NCI-H2227 (cell line): ENCODE data around the gene SNX21.
A peak's percentile ranks its signal among the peaks of the same experiment; 100 is the strongest.
"Not testable (repeated sequence)": the region's sequence is repeated elsewhere in the genome, so short reads cannot be mapped to it uniquely, and the experiment has no call there.

ENCODE experiments used
- DNase-seq: peaks from one replicate; lab custom pipeline; 2025; ENCODE audit not compliant: unreplicated experiment; lab: John Stamatoyannopoulos, UW

Gene SNX21

DNA sequence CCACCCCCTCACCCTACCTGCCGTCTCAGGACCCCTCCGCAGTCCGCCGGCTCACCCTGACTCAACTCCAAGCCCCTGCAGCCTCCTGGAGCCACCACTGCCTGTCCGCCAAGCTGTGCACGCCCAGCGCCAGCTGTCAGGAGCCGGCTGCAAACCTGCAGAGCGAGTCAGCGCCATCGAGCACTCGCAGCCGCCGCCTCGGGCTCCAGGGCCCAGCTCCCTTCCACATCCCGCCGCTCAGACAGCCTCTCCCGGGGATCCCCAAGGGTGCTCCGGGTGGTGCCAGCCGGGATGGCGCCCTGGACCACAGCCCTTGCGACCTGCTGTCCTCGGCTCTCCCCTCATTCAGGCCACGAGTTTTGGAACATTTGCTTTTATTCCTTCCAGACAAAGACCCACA lies 10.7 kb upstream of the SNX21 start:
- peak; percentile 52 for DNase-seq

DNA sequence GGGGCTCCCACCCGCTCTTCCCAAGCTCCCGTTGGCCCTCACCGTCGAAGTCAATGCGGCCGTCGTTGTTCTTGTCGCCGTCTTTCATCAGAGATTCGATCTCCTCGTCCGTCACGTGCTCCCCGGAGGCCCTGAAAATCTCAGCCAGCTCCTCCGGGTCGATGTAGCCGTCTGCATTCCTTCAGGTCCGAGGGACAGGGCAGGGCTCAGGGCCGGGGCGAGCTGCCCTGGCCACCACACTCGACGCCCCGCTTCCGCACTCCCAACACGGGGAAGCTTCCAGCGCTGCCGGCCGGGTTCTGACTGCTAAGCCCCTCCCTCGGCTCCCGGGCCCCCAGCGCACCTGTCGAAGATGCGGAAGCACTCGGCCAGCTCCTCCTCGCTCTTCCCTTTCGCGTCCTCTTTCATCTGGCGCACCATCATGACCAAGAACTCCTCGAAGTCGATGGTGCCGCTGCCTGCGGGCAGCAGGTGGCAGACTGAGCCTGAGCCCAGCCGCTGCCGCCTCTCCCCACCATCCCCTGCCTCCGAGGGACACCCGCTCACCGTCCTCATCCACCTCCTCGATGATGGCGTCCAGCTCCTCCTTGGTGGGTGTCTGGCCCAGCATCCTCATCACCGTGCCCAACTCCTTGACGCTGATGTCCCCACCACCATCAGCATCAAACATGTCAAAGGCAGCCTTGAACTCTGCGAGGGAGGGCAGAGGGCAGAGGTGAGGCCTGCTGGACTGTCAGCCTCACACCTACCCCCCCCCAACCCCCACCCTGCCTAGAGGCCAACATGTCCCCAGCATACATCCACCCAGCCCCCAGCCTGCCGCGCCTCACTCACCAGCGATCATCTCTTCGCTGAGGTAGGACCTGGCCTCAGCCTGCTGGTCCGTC lies 9.4 kb upstream of the SNX21 start:
- no peak for DNase-seq

- peak; percentile 29 for DNase-seq
Observed at GRCh38 chr20:45826381-45827019, 7.1 kb upstream of the SNX21 start.

GRCh38 chr20:45827030-45827652 lies 6.5 kb upstream of the SNX21 start, which contains the start of gene TNNC2:
Gene TNNC2 (minus strand): TSS chr20:45827312. CDS start chr20:45827248, 64 bp downstream.
- no peak for DNase-seq

- DNase-seq, result no peak
Observed at GRCh38 chr20:45827712-45828111, 5.9 kb upstream of the SNX21 start.

DNA sequence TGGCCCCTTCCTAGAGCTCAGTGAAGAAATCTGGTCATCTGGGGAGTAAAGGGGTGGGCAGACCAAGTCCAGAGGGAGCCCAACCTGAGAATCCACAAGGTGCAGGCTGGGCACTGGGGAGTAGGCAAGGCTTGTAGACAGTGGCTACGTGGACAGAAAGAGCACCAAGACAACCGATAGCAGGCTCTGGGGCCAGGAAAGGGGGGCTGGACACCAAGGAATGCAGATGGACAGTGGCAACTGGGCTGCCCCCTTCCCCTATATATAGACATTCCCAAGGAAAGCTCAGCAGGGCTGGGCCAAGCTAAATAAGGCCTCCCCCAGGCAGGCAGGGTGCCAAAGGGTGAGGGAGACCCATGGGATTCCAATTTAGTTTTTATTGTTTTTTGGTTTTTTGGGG lies 5.0 kb upstream of the SNX21 start:
- no peak for DNase-seq

GRCh38 chr20:45829673-45830106 lies 3.9 kb upstream of the SNX21 start:
- DNase-seq, result not testable (repeated sequence)

DNA sequence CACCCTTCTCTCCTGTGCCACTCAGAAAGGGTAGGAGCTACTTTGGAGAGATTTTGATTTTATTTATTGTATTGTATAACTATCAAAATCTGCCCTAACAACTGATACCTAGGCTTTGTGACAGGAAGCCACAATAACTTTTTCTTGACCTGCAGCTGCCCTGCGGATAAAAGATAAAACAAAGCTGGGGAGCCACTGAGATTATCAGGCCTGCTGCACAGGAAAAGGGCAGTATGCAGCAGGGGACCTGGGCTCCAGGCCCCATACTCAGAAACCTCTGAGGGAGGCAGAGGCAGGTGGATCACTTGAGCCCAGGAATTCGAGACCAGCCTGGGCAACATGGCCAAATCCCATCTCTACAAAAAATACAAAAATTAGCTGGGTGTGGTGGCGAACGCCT lies 980 bp upstream of the SNX21 start:
- DNase-seq, result no peak

- peak; percentile 80 for DNase-seq
Observed at GRCh38 chr20:45833883-45834796, 541 bp downstream of the SNX21 start.

GRCh38 chr20:45834797-45835161 lies 1.2 kb downstream of the SNX21 start:
- no peak for DNase-seq

DNA sequence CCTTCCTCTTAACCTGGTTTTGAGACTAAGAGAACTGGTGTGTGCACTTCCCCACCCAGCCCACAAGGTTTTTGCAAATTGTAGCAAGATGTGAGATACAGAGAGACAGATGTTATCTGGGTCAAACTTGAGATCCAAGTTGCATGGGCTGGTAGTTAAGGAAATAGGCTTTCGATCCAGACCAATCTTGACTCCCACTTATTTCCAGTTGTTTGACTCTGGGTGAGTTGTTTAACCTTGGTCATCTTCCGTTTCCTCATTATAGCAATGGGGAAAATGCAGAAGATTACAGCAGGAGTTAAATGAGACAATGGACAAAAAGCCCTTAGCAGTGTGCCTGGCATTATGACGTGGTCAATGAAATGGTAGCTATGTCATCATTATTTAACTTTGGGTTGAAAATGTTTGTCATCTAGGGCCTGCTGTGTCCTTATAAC lies 1.7 kb downstream of the SNX21 start:
- no peak for DNase-seq

DNA sequence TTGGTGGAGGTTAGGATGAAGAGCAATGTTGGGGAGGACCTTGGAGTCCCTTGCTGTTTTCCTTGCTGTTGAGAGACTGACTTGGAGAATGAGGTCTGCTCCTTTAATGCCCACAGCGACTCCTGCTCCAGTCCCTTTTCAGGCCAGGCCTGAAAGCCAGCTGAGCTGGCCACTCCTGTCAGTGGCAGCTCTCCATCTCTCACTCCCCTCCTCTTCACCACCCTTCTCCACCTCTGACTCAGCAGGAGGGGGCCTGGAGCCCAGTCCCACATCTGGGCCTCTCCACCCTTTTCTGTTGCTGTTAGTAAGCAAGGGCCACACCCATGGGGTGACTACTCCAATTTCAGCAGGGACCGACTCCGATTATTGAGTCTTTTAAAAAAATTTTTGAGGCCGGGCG lies 2.2 kb downstream of the SNX21 start:
- DNase-seq, result no peak

- DNase-seq, result peak; percentile 60
Observed at GRCh38 chr20:45836841-45837240, 3.2 kb downstream of the SNX21 start.

GRCh38 chr20:45840700-45841198 lies 7.2 kb downstream of the SNX21 start:
- DNase-seq, result no peak

GRCh38 chr20:45841407-45842129 lies 8.0 kb downstream of the SNX21 start:
- no peak for DNase-seq

GRCh38 chr20:45842169-45842812 lies 8.7 kb downstream of the SNX21 start:
- DNase-seq, result no peak

GRCh38 chr20:45843506-45843905 lies 9.9 kb downstream of the SNX21 start:
- DNase-seq, result no peak

- no peak for DNase-seq
Observed at GRCh38 chr20:45845452-45845851, 11.9 kb downstream of the SNX21 start.

GRCh38 chr20:45848421-45848820 lies 14.8 kb downstream of the SNX21 start:
- no peak for DNase-seq
